Keratinocyte (primary cell): Measurements from ENCODE around the gene PRPSAP1. TPM values are rescaled to one million over a fixed set of nuclear protein-coding genes. Genes with fewer than 3 reads are reported as not detected.

Experiments
- DNase-seq: peaks from one replicate; pipeline ENCODE4 v3.0.0-alpha.2; 2011; ENCODE audit warnings: low read depth, missing footprints, low spot score
- FAIRE-seq: peaks from 2 replicates; lab custom pipeline; 2011; peaks lifted over from hg19 to GRCh38; lab: Jason Lieb, UNC
- H2AFZ ChIP-seq: 2 replicates; pipeline ENCODE4 v1.6.0; 2012; ENCODE audit warnings: low read length, control low read depth, inconsistent platforms; ENCODE audit not compliant: control insufficient read depth
- H3K27ac ChIP-seq: 2 replicates; pipeline ENCODE4 v1.5.1; 2011; ENCODE audit warnings: low read length; ENCODE audit not compliant: control insufficient read depth, insufficient read depth
- H3K27me3 ChIP-seq: 3 replicates; pipeline ENCODE4 v1.6.0; 2011; ENCODE audit warnings: low read length; ENCODE audit not compliant: control insufficient read depth, insufficient read depth; ENCODE audit errors: extremely low read depth
- H3K36me3 ChIP-seq, 2 experiments: 2 replicates in 1 of 2; 3 replicates in 1 of 2; pipeline ENCODE4 v1.5.1; 2011; ENCODE audit warnings: low read length in 2 of 2, mild to moderate bottlenecking in 1 of 2; ENCODE audit not compliant: control insufficient read depth in 2 of 2, insufficient read depth in 2 of 2; ENCODE audit errors: extremely low read depth in 1 of 2
- H3K4me1 ChIP-seq: 3 replicates; pipeline ENCODE4 v1.5.1; 2011; ENCODE audit warnings: low read length; ENCODE audit not compliant: control insufficient read depth, insufficient read depth; ENCODE audit errors: extremely low read depth
- H3K4me2 ChIP-seq: 3 replicates; pipeline ENCODE4 v1.6.0; 2011; ENCODE audit warnings: low read depth, low read length; ENCODE audit not compliant: control insufficient read depth, insufficient read depth; ENCODE audit errors: extremely low read depth
- H3K4me3 ChIP-seq, 3 experiments: fragments of 200-600 bp in 1 of 3; sonication (generic) in 1 of 3; 2 replicates in 2 of 3; 3 replicates in 1 of 3; pipeline ENCODE4 v1.5.1; 2011 to 2016; ENCODE audit warnings: low read length in 3 of 3, mild to moderate bottlenecking in 3 of 3, control low read depth in 2 of 3, inconsistent platforms in 1 of 3, low read depth in 1 of 3, mixed read lengths in 1 of 3, mixed run types in 1 of 3, moderate library complexity in 1 of 3; ENCODE audit not compliant: control insufficient read depth in 2 of 3, insufficient read depth in 2 of 3; ENCODE audit errors: extremely low read depth in 1 of 3
- H3K79me2 ChIP-seq: 2 replicates; pipeline ENCODE4 v1.6.0; 2012; ENCODE audit warnings: low read length; ENCODE audit not compliant: control insufficient read depth, insufficient read depth
- H3K9ac ChIP-seq: 3 replicates; pipeline ENCODE4 v1.6.0; 2011; ENCODE audit warnings: low read length; ENCODE audit not compliant: control insufficient read depth, insufficient read depth; ENCODE audit errors: extremely low read depth
- H3K9me1 ChIP-seq: 3 replicates; pipeline ENCODE4 v1.6.0; 2011; ENCODE audit warnings: low read length; ENCODE audit not compliant: control insufficient read depth, insufficient read depth; ENCODE audit errors: extremely low read depth
- H3K9me3 ChIP-seq: 2 replicates; pipeline ENCODE4 v1.5.1; 2012; ENCODE audit warnings: low read depth, low read length; ENCODE audit not compliant: control insufficient read depth
- H4K20me1 ChIP-seq: 3 replicates; pipeline ENCODE4 v1.6.0; 2011; ENCODE audit warnings: low read length; ENCODE audit not compliant: control insufficient read depth, insufficient read depth; ENCODE audit errors: extremely low read depth
- EZH2 ChIP-seq: IDR thresholded peaks from one replicate; pipeline ENCODE4 v1.6.1; 2012; ENCODE audit warnings: inconsistent platforms, mild to moderate bottlenecking, low read length, moderate library complexity
- dilution Hi-C: fragments of 300-500 bp; cut with MboI; formaldehyde crosslinking; loops from one replicate; pipeline ENCODE4 v1.7.0; 2020; ENCODE audit warnings: low sequenced_read_pairs; ENCODE audit not compliant: extremely low pct_ligation_motif_present
- polyA plus RNA-seq, 5 experiments: library from polyadenylated mRNA; depleted of rRNA in 3 of 5; stranded (reverse) in 3 of 5; stranded (forward) in 1 of 5; unstranded in 1 of 5; fragments of >200 nt; gene quantifications; 1 replicate in 1 of 5; 2 replicates in 3 of 5; 3 replicates in 1 of 5; pipeline versions ENCODE4 v1.2.1 to v1.2.3, GENCODE V29; 2011 to 2012; ENCODE audit warnings: missing spikeins in 2 of 5, low read depth in 1 of 5, low replicate concordance in 1 of 5
- TF ChIP-seq, protein P1 (sequence below), 3 experiments: IDR thresholded peaks in 1 of 3; conservative IDR thresholded peaks in 1 of 3; optimal IDR thresholded peaks in 1 of 3; 2 replicates in 2 of 3; 3 replicates in 1 of 3; pipeline versions ENCODE3 to v1.5.1; 2011; ENCODE audit warnings: low read length in 3 of 3, mild to moderate bottlenecking in 3 of 3, moderate library complexity in 2 of 3, control low read depth in 1 of 3, inconsistent platforms in 1 of 3; ENCODE audit not compliant: insufficient read depth in 2 of 3; ENCODE audit errors: extremely low read depth in 1 of 3

The PRPSAP1 gene
- polyA plus RNA-seq, 1 donor (not counting 4 experiments of a cell fraction or from before 2014, with no cell fraction given), result 51.4 TPM

GRCh38 chr17:76370261-76370993 lies 16.7 kb upstream of the PRPSAP1 start:
- Histone ChIP-seq H3K9me1 (no peaks in the 10 kb centered on the region), H3K27me3 (no peaks in the 10 kb centered on the region), H3K4me3 (no peak overlapping the region), H3K4me2 (peak overlapping the region; percentile 39), H4K20me1 (no peaks in the 10 kb centered on the region), H3K9me3 (no peaks in the 10 kb centered on the region), H2AFZ (peak overlapping the region; percentile 66), H3K9ac (peak overlapping the region; percentile 28), H3K36me3 (no peaks in the 10 kb centered on the region), H3K27ac (peak overlapping the region; percentile 63), H3K4me1 (peaks cover 39% of the 10 kb centered on the region), H3K79me2 (no peaks in the 10 kb centered on the region)
- no peak for TF ChIP-seq EZH2
- TF ChIP-seq, protein P1, sequence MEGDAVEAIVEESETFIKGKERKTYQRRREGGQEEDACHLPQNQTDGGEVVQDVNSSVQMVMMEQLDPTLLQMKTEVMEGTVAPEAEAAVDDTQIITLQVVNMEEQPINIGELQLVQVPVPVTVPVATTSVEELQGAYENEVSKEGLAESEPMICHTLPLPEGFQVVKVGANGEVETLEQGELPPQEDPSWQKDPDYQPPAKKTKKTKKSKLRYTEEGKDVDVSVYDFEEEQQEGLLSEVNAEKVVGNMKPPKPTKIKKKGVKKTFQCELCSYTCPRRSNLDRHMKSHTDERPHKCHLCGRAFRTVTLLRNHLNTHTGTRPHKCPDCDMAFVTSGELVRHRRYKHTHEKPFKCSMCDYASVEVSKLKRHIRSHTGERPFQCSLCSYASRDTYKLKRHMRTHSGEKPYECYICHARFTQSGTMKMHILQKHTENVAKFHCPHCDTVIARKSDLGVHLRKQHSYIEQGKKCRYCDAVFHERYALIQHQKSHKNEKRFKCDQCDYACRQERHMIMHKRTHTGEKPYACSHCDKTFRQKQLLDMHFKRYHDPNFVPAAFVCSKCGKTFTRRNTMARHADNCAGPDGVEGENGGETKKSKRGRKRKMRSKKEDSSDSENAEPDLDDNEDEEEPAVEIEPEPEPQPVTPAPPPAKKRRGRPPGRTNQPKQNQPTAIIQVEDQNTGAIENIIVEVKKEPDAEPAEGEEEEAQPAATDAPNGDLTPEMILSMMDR (optimal IDR thresholded peaks at IDR 0.05 in 1 of 3, IDR thresholded peaks at IDR 0.05 in 1 of 3, conservative IDR thresholded peaks at IDR 0.05 in 1 of 3; ENCODE audit: extremely low read depth in 1 of 3, insufficient read depth in 2 of 3, low read length in 3 of 3), result peak; percentile 48 to 62 (median 57)
- FAIRE-seq (peak; percentile 9), DNase-seq (peak; percentile 71)
- dilution Hi-C loops, result no loop called here

DNA sequence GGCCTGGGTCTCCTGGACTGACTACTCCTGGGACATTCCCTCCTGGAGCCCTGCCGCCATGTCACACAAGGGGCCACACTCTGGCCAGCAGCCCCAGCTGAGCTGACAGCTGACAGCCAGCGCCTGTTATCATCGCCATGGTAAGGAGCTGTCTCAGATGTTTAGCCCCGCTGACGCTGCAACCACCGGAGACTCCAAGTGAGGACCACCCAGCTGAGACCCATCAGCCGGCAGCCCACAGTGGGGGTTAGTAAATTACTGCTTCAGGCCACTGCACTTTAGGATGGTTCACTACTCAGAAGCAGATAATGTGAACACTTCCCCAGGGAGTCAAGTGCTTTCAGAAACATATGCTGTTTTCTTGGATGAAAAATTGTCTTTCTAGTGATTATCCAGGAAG lies 16.1 kb upstream of the PRPSAP1 start:
- Histone ChIP-seq H3K79me2 (no peaks in the 10 kb centered on the region), H2AFZ (no peak overlapping the region), H3K9ac (no peak overlapping the region), H3K27me3 (no peaks in the 10 kb centered on the region), H3K4me1 (peaks cover 39% of the 10 kb centered on the region), H3K4me3 (no peak overlapping the region), H4K20me1 (no peaks in the 10 kb centered on the region), H3K36me3 (no peaks in the 10 kb centered on the region), H3K4me2 (no peak overlapping the region), H3K27ac (peak overlapping the region; percentile 63), H3K9me1 (no peaks in the 10 kb centered on the region), H3K9me3 (no peaks in the 10 kb centered on the region)
- FAIRE-seq (no peak), DNase-seq (no peak)
- dilution Hi-C loops, result no loop called here
- no peak for TF ChIP-seq EZH2
- TF ChIP-seq, protein P1 (optimal IDR thresholded peaks at IDR 0.05 in 1 of 3, IDR thresholded peaks at IDR 0.05 in 1 of 3, conservative IDR thresholded peaks at IDR 0.05 in 1 of 3; ENCODE audit: extremely low read depth in 1 of 3, insufficient read depth in 2 of 3, low read length in 3 of 3), result no peak
